Measurements from ENCODE around the gene NEU4. TPM values are rescaled to one million over a fixed set of nuclear protein-coding genes. Genes with fewer than 3 reads are reported as not detected.

The NEU4 gene
- total and polyA plus RNA-seq, 2 of the 4 experiments (the other 2 are of a cell fraction): not detected

- Histone ChIP-seq H3K9me1 (ENCODE audit: insufficient read depth, low read length) (peaks cover 19% of the 10 kb centered on the region), H3K23ac (ENCODE audit: low read depth, low read length) (peak overlapping the region; percentile 71; the same call in 1 of the 2 replicates), H4K8ac (ENCODE audit: low read depth in 2 of 2, low read length in 2 of 2) (no peak overlapping the region), H4K91ac (ENCODE audit: insufficient read depth, low read depth, low read length) (no peak overlapping the region), H3K14ac (replicated peaks; ENCODE audit: low read depth, low read length) (no peak overlapping the region), H2BK5ac (ENCODE audit: low read depth, low read length, poor library complexity, severe bottlenecking) (peak overlapping the region; percentile 96), H3K79me1 (ENCODE audit: low read depth in 1 of 2, low read length in 2 of 2) (no peaks in the 10 kb centered on the region), H2AK5ac (ENCODE audit: low read depth, low read length) (no peak overlapping the region; the same call in 1 of the 2 replicates), H2BK20ac (ENCODE audit: low read depth, low read length) (no peak overlapping the region), H2AK9ac (replicated peaks; ENCODE audit: low read depth, low read length, poor library complexity) (no peak overlapping the region), H3K36me3 (ENCODE audit: control insufficient read depth, insufficient read depth, low read length) (no peaks in the 10 kb centered on the region), H3K4me1 (ENCODE audit: control insufficient read depth, insufficient read depth, low read length) (no peaks in the 10 kb centered on the region; the same call in 1 of the 2 replicates), H3K27me3 (ENCODE audit: control insufficient read depth, insufficient read depth, low read length) (peaks cover 38% of the 10 kb centered on the region), H3K9me3 (ENCODE audit: control insufficient read depth, insufficient read depth, low read length) (no peaks in the 10 kb centered on the region), H4K20me1 (ENCODE audit: insufficient read depth, low read length) (peaks cover 5% of the 10 kb centered on the region), H3K9ac (ENCODE audit: low read depth, low read length) (no peak overlapping the region), H2BK15ac (ENCODE audit: low read depth, low read length) (no peak overlapping the region), H3K4me2 (ENCODE audit: low read depth, low read length) (no peak overlapping the region), H3K4ac (ENCODE audit: low read depth, low read length) (no peak overlapping the region), H3K56ac (ENCODE audit: extremely low read depth, insufficient read depth, low read length) (no peak overlapping the region), H4K5ac (ENCODE audit: low read depth, low read length) (no peak overlapping the region), H2AFZ (replicated peaks; ENCODE audit: low read length, poor library complexity) (peak overlapping the region; percentile 14), H2BK120ac (ENCODE audit: low read depth, low read length) (no peak overlapping the region), H3K18ac (ENCODE audit: low read depth, low read length) (no peak overlapping the region), H3K27ac (ENCODE audit: insufficient read depth, low read length) (no peak overlapping the region), H3K4me3 (ENCODE audit: insufficient read depth, low read depth, low read length) (no peak overlapping the region)
- TF ChIP-seq NFE2L2 (IDR thresholded peaks at IDR 0.05; ENCODE audit: low read depth, low read length): no peak
- no peak for TF ChIP-seq CHD1 (IDR thresholded peaks at IDR 0.05; ENCODE audit: low read depth, low read length)
- TF ChIP-seq RAD21 (IDR thresholded peaks at IDR 0.05; ENCODE audit: low read length): no peak
- TF ChIP-seq SMC3 (IDR thresholded peaks at IDR 0.05; ENCODE audit: low read depth, low read length): no peak
- TF ChIP-seq FOS (IDR thresholded peaks at IDR 0.05; ENCODE audit: low read depth, low read length): no peak
- TF ChIP-seq CTCF (conservative IDR thresholded peaks at IDR 0.05; ENCODE audit: low read depth, low read length): no peak
- TF ChIP-seq USF2 (IDR thresholded peaks at IDR 0.05; ENCODE audit: low read depth, low read length): no peak
- no peak for TF ChIP-seq ELK1 (IDR thresholded peaks at IDR 0.05; ENCODE audit: borderline replicate concordance, low read depth, low read length)
- TF ChIP-seq BHLHE40 (IDR thresholded peaks at IDR 0.05; ENCODE audit: low read depth, low read length): no peak
- no peak for TF ChIP-seq RFX5 (IDR thresholded peaks at IDR 0.05; ENCODE audit: low read depth, low read length)
- TF ChIP-seq MAZ (IDR thresholded peaks at IDR 0.05; ENCODE audit: borderline replicate concordance, low read depth, low read length): no peak
- TF ChIP-seq MXI1 (IDR thresholded peaks at IDR 0.05; ENCODE audit: borderline replicate concordance, low read depth, low read length): no peak
- no peak for TF ChIP-seq MAFK (IDR thresholded peaks at IDR 0.05; ENCODE audit: low read depth, low read length)
- TF ChIP-seq CEBPB (IDR thresholded peaks at IDR 0.05; ENCODE audit: low read depth, low read length): no peak
- no peak for TF ChIP-seq RCOR1 (IDR thresholded peaks at IDR 0.05; ENCODE audit: insufficient replicate concordance, low read length)
- no peak for TF ChIP-seq POLR2A (IDR thresholded peaks at IDR 0.05; ENCODE audit: low read depth, low read length)
- 86% methylated on average over 2 of the region's 2 CpGs; no CpG with 5 or more reads in 1 of the 2 experiments for WGBS, 2 experiments (ENCODE audit: extremely low coverage in 2 of 2, insufficient read length in 1 of 2)
- dilution Hi-C loops (cut with HindIII; ENCODE audit: low sequenced_read_pairs, unreplicated experiment): no loop called here
- intact Hi-C loops (cut with micrococcal nuclease): no loop called here
- in situ Hi-C loops (cut with MboI; ENCODE audit: low sequenced_read_pairs): no loop called here
- no TSS peak for BruUV-seq (replicated peaks)
- no peak for ATAC-seq (ENCODE audit: low read depth)
- ChIA-PET CTCF (no interaction called here), POLR2A (ENCODE audit: unreplicated experiment) (no interaction called here)
- no peak for DNase-seq
Measured at GRCh38 chr2:241864168-241864849, 55.3 kb downstream of the NEU4 start.
